ENCODE measurements around the gene THSD7A.

The THSD7A gene

GRCh38 chr7:11623093-11623678 is 208.8 kb downstream of the THSD7A start:
- DNase-seq = no peak

GRCh38 chr7:11620406-11621253 is 211.4 kb downstream of the THSD7A start:
- DNase-seq = no peak

GRCh38 chr7:11616466-11616865 is 215.5 kb downstream of the THSD7A start:
- DNase-seq = no peak

DNA sequence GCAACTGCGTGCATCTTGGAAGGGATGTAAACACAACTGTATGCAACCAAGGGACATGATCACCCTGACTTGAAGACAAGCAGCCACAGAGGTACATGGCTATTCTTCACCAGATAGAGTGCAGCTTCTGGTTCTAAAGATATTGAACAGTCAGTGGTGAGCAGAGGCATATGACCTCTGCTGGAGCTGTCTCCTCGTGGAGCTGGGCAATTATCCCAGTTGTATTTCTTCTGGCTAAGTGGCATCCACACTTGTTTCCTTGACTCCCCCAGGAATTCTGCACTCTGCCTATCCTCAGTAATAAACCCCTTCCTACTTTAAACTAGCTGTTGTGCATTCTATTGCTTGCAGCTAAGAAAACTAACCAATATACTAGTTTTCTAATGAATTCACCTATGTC is 216.8 kb downstream of the THSD7A start:
- DNase-seq = no peak

DNA sequence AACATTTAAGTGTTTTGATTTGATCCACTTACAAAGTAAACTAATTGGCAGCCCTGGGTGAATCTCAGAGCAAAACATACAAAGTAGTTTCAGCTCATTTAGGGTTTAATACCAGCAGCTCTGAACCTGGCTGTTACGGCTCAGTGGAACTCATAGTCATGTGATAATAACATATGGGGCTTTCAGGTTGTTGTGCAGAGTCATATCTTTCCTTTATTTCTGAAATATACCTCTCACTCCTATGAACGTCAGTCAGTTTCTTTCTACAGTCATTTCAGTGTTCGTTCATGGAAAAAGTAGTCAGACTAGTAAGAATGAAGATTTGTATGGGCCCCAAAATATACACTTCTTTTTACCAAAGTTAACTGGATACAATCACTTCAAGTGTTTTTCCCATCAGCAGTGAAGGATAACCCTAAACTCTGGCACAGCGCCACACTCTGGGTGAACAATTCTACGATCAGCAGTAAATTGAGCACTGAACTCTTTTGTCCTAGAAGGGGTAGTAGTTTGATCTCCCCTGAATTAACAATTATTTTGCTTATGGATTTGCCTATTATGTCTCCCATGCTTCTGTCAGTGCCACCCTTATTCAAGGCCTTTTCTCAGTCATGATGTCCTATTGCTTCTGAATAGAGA is 218.6 kb downstream of the THSD7A start:
- no peak for DNase-seq

GRCh38 chr7:11612737-11613136 is 219.3 kb downstream of the THSD7A start:
- DNase-seq = no peak

DNA sequence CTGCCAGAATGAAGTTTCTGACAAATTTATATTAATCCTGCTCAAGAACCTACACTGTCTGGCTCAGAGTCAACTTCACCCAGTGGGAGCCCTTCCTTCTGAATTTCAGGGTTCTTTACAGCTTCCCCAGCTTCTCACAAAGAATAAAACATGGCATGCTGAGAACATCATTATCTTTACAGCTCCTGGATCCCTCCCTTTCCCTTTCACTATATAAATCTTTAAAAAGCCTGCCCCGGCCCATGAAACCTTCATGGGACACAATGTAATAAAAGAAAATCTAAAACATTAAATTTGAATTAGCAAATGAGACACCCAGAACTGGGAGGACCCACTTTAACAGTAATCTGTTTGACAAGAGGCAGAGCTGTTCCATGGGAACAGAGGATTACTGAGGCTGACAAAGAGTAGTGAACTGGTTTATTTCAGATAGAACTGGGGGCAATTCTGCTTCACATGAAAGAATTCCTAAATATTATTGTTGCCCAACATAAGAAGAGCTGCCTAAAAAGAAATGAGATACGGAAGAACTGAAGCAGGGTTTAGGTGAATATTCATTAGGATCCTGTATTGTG is 222.8 kb downstream of the THSD7A start:
- no peak for DNase-seq

GRCh38 chr7:11607686-11608085 is 224.3 kb downstream of the THSD7A start:
- no peak for DNase-seq

GRCh38 chr7:11605749-11606148 is 226.2 kb downstream of the THSD7A start:
- no peak for DNase-seq

DNA sequence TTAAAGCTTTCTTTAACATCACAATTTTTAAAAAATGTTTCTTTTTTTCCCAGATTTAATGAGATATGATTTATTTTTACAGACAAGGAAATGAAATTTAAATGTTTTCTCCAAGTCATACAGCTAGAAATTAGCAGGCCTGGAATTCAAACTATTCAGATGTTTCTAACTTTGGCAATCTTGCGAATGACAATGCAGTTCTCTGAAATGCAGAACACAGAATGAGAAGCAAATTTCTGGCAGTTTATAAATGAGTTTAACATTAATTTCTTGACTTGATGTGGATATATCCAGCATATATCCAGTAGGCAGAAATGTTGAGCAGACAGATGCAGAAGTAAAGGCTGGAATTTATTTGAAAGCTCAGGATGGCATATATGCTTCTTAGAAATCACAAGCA is 227.5 kb downstream of the THSD7A start:
- DNase-seq = no peak

- DNase-seq = no peak
Observed at GRCh38 chr7:11601761-11602160, 230.2 kb downstream of the THSD7A start.

- no peak for DNase-seq
Observed at GRCh38 chr7:11593322-11593721, 238.7 kb downstream of the THSD7A start.

- DNase-seq = no peak
Observed at GRCh38 chr7:11592699-11593098, 239.3 kb downstream of the THSD7A start.

GRCh38 chr7:11591943-11592342 is 240.1 kb downstream of the THSD7A start:
- no peak for DNase-seq

DNA sequence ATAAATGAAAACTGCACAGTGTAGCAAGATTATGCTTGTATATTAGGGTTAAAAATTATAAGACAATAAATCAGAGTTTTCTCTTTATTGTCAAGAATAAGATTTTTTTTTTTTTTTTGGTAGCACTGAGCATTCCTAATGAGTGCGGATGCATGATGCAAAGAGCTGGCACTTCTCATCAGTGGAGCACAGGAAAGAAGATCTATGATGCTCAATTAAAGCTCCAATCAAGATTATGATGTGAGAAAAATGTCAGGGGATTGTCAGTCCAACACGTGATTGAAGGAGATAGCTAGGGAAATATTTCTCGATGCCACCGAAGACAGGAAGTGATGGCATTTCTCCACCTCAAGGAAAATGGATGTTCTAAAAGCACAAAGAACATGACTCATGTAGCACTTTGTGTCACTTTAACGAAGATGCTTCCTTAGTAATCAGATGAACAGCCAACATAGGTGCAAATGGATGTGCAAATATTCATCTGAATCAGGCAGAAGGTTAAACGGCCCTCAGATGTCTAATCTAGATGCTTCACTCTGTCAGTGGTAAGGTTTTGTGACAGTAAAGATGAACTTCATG is 240.9 kb downstream of the THSD7A start:
- DNase-seq = no peak

GRCh38 chr7:11589251-11589650 is 242.7 kb downstream of the THSD7A start:
- DNase-seq = no peak

GRCh38 chr7:11587814-11588213 is 244.2 kb downstream of the THSD7A start:
- DNase-seq = no peak

DNA sequence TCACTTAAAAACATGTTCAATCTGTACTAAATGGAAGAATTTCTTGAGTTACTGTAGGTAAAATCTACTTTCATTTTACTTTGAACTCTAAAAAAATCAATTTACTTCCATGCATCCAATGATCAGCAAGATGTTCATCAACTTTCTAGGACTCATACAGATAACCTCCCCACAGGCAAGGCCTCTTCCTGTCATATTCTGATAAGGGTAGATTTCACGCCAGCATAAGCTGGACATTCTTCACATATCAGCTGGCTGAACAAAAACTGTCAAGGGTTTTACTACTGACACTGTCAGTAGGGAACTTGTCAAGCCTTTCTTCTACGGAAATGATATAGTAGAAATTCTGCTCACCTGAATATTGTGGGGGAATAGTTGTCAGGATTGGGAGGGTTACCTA is 244.9 kb downstream of the THSD7A start:
- DNase-seq = no peak

DNA sequence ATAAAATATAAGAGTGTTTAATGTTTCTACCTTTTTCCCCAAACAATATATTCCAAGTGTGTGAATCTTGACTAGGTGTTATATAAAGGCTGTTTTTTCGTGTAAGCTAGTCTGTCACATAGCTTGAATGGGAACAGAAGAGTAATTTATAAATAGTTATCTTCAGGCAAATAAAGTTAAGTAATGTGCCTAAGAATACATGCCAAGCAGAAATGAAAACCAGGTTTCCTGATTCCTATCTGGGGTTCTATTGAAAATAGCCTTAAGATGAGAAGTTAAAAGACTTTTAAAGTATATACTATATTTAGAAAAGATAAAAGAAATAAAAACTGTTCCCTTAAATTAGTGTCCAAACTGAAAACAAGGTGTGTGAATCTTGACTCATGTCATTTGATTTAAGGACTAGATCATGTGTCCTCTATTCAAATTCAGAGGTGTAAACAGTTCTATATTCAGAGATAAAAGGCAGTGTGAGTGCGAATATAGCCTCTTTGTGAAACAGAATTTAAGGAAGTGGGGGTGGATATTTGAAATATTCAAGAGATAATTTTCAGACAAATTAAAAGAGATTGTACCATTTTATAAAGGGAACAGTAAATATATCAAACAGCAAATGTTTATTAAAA is 247.5 kb downstream of the THSD7A start:
- no peak for DNase-seq

- no peak for DNase-seq
Observed at GRCh38 chr7:11579141-11579540, 252.9 kb downstream of the THSD7A start.

DNA sequence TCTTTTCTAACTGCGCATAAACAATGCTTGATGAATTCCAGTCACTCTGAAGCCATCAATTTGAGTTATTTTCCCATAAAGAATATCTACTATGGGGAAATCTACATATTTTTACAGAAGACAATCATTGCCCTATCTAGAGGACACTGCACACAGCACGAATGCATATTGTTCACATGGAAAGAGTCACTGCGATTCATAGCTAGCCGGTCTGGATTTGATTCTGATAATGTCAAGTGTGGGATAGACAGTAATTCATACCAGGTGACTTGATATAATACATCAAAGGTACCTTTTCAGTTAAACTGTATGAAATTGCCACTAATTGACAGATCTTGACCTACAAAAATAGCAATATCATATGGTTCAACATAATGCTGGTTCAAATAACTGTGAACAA is 255.7 kb downstream of the THSD7A start:
- no peak for DNase-seq

DNA sequence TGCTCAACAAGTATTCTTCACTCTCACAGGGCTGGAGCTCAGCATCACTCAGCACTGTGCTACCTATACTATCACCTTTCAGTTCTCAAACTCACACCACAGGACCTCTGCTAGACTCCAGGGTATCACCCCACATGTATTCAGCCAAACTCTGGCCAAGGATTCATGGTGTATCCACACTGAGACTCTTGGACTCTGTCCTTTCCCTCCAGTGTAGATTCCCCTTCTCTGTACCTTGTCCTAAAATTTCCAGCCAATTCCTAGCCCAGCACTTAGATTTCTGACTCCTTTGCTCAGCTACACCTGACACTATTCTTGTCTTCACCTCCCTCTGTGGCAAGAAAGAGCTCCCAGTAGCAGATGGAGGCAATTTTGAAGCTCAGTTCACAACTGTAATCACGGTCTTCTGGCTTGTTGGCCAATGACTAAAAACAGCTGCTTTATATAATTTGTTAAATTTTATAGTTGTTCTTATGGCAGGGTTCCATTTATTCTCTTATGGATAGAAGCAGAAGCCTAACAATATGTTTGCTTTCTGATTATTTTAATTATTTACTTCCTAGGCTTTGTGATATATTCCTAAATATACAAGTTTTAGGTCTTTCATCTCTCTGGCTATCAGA is 258.8 kb downstream of the THSD7A start:
- DNase-seq = no peak
